Measurements from ENCODE around the gene ATG14.

DNA sequence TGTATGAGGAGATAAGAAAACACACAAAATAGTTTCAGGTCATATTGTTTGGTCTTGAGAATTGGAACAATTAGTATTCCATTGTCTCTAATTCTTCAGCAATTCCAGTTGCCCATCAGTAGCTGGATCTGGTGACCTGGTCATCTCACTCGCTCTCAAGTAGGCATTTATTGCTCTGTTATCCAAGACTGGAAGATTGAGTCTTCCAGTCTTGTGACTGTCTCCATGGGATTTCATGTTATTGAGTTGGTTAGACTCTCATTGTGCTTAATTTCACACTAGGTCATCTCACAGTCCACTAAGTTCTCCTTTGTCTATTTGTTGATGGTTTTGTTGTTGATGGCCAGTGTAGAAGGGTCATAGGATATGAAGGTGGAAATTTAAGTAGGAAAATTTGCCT lies 92.9 kb downstream of the ATG14 start:
- TF ChIP-seq POLR2A (IDR thresholded peaks at IDR 0.05; ENCODE audit: low read depth, low read length) = no peak
- TF ChIP-seq POLR2AphosphoS5 (IDR thresholded peaks at IDR 0.05; ENCODE audit: low read depth, low read length) = no peak

Data from GM12892 (cell line).